Immature natural killer cell (primary cell): ENCODE measurements around the gene KIAA1217. TPM values are rescaled to one million over a fixed set of nuclear protein-coding genes. Genes with fewer than 3 reads are reported as not detected.
"Not testable (repeated sequence)": the region's sequence is repeated elsewhere in the genome, so short reads cannot be mapped to it uniquely, and the experiment has no call there.

Experiments
- DNase-seq, 3 donors: peaks; one replicate each; pipeline ENCODE4 v3.0.0; 2022; ENCODE audit warnings: mixed read lengths in 1 of 3
- H3K27ac Mint-ChIP-seq, 6 donors: one replicate each; pipeline ENCODE4 v1.8.0; 2020; ENCODE audit warnings: mixed read lengths in 6 of 6, mild to moderate bottlenecking in 5 of 6, inconsistent platforms in 4 of 6, moderate library complexity in 3 of 6
- H3K27me3 Mint-ChIP-seq, 3 donors: one replicate each; pipeline ENCODE4 v1.8.0; 2020 to 2021; ENCODE audit warnings: low read depth in 3 of 3, mild to moderate bottlenecking in 3 of 3, mixed read lengths in 3 of 3, moderate library complexity in 3 of 3, inconsistent platforms in 1 of 3
- H3K36me3 Mint-ChIP-seq, 3 donors: one replicate each; pipeline ENCODE4 v1.8.0; 2020; ENCODE audit warnings: mixed read lengths in 3 of 3, inconsistent platforms in 2 of 3, mild to moderate bottlenecking in 2 of 3
- H3K4me1 Mint-ChIP-seq, 2 donors: one replicate each; pipeline ENCODE4 v1.8.0; 2020; ENCODE audit warnings: inconsistent platforms in 2 of 2, mild to moderate bottlenecking in 2 of 2, mixed read lengths in 2 of 2, moderate library complexity in 1 of 2
- H3K4me3 Mint-ChIP-seq, 5 donors: one replicate each; pipeline ENCODE4 v1.8.0; 2020; ENCODE audit warnings: mild to moderate bottlenecking in 5 of 5, mixed read lengths in 5 of 5, inconsistent platforms in 3 of 5, moderate library complexity in 3 of 5
- H3K9me3 Mint-ChIP-seq, 6 donors: one replicate each; pipeline ENCODE4 v1.8.0; 2020; ENCODE audit warnings: mild to moderate bottlenecking in 6 of 6, mixed read lengths in 6 of 6, inconsistent platforms in 4 of 6, moderate library complexity in 3 of 6
- polyA plus RNA-seq, 3 donors: library from polyadenylated mRNA; unstranded; fragments of 300-500 nt; fragmentation: Illumina TruSeq; gene quantifications; one replicate each; pipeline ENCODE4 v1.2.3, GENCODE V29; 2021

Gene KIAA1217
- polyA plus RNA-seq, 3 donors from 2014 or later: not detected

- Mint-ChIP-seq H3K36me3 (no peaks in the 10 kb centered on the region), H3K9me3 (peaks cover 0 to 3% (median 0%) of the 10 kb centered on the region in 6 donors), H3K27me3 (peaks cover 0 to 2% (median 0%) of the 10 kb centered on the region in 3 donors), H3K4me1 (no peaks in the 10 kb centered on the region), H3K27ac (no peak overlapping the region), H3K4me3 (no peak overlapping the region)
- no peak for DNase-seq
These were observed 124.8 kb downstream of the KIAA1217 start for GRCh38 chr10:24333736-24334135.

- peaks cover 0 to 2% (median 0%) of the 10 kb centered on the region in 3 donors for H3K27me3 Mint-ChIP-seq
- H3K36me3 Mint-ChIP-seq: no peaks in the 10 kb centered on the region
- H3K9me3 Mint-ChIP-seq: peaks cover 0 to 5% (median 0%) of the 10 kb centered on the region in 6 donors
- H3K27ac Mint-ChIP-seq: no peak overlapping the region
- H3K4me3 Mint-ChIP-seq: no peak overlapping the region
- H3K4me1 Mint-ChIP-seq: no peaks in the 10 kb centered on the region
- no peak for DNase-seq
These were observed 125.5 kb downstream of the KIAA1217 start for GRCh38 chr10:24334279-24334939.

- not testable (repeated sequence) for H3K4me3 Mint-ChIP-seq, H3K9me3 Mint-ChIP-seq, H3K4me1 Mint-ChIP-seq, H3K27me3 Mint-ChIP-seq, DNase-seq, H3K27ac Mint-ChIP-seq, H3K36me3 Mint-ChIP-seq
These were observed 128.8 kb downstream of the KIAA1217 start for GRCh38 chr10:24337723-24338122.

GRCh38 chr10:24339387-24339786 lies 130.4 kb downstream of the KIAA1217 start:
- Mint-ChIP-seq H3K9me3 (peaks cover 0 to 4% (median 0%) of the 10 kb centered on the region in 6 donors), H3K36me3 (no peaks in the 10 kb centered on the region), H3K27ac (no peak overlapping the region), H3K4me3 (no peak overlapping the region), H3K27me3 (no peaks in the 10 kb centered on the region), H3K4me1 (no peaks in the 10 kb centered on the region)
- DNase-seq: no peak

- H3K4me3 Mint-ChIP-seq: no peak overlapping the region
These were observed 131.5 kb downstream of the KIAA1217 start for GRCh38 chr10:24340446-24340845.

GRCh38 chr10:24340883-24341282 lies 131.9 kb downstream of the KIAA1217 start:
- Mint-ChIP-seq H3K27me3 (no peaks in the 10 kb centered on the region), H3K36me3 (no peaks in the 10 kb centered on the region), H3K9me3 (peaks cover 0 to 4% (median 0%) of the 10 kb centered on the region in 6 donors), H3K4me3 (no peak overlapping the region), H3K27ac (no peak overlapping the region), H3K4me1 (no peaks in the 10 kb centered on the region)
- no peak for DNase-seq

More at GRCh38 chr10:24340446-24340845, 131.5 kb downstream of the KIAA1217 start:
- H3K36me3 Mint-ChIP-seq: no peaks in the 10 kb centered on the region
- DNase-seq: no peak
- H3K27ac Mint-ChIP-seq: no peak overlapping the region
- H3K4me1 Mint-ChIP-seq: no peaks in the 10 kb centered on the region
- no peaks in the 10 kb centered on the region for H3K27me3 Mint-ChIP-seq
- H3K9me3 Mint-ChIP-seq: peaks cover 0 to 4% (median 0%) of the 10 kb centered on the region in 6 donors

- Mint-ChIP-seq H3K36me3 (no peaks in the 10 kb centered on the region), H3K4me1 (no peaks in the 10 kb centered on the region), H3K27ac (no peak overlapping the region), H3K4me3 (no peak overlapping the region), H3K9me3 (peaks cover 0 to 4% (median 0%) of the 10 kb centered on the region in 6 donors), H3K27me3 (no peaks in the 10 kb centered on the region)
- no peak for DNase-seq
These were observed 132.4 kb downstream of the KIAA1217 start for GRCh38 chr10:24341371-24341770.

- no peaks in the 10 kb centered on the region for H3K4me1 Mint-ChIP-seq
- no peaks in the 10 kb centered on the region for H3K36me3 Mint-ChIP-seq
- H3K4me3 Mint-ChIP-seq: no peak overlapping the region
- no peaks in the 10 kb centered on the region for H3K27me3 Mint-ChIP-seq
- H3K9me3 Mint-ChIP-seq: peaks cover 0 to 4% (median under 1%) of the 10 kb centered on the region in 6 donors
- H3K27ac Mint-ChIP-seq: no peak overlapping the region
- no peak for DNase-seq
These were observed 133.0 kb downstream of the KIAA1217 start for GRCh38 chr10:24341897-24342296.

- Mint-ChIP-seq H3K36me3 (no peaks in the 10 kb centered on the region), H3K27ac (no peak overlapping the region), H3K4me3 (no peak overlapping the region), H3K4me1 (no peaks in the 10 kb centered on the region), H3K9me3 (peaks cover 0 to 4% (median under 1%) of the 10 kb centered on the region in 6 donors), H3K27me3 (no peaks in the 10 kb centered on the region)
- DNase-seq: no peak
These were observed 134.7 kb downstream of the KIAA1217 start for GRCh38 chr10:24343686-24344085.

GRCh38 chr10:24344279-24344678 lies 135.3 kb downstream of the KIAA1217 start:
- no peaks in the 10 kb centered on the region for H3K36me3 Mint-ChIP-seq
- H3K27me3 Mint-ChIP-seq: no peaks in the 10 kb centered on the region
- H3K4me3 Mint-ChIP-seq: no peak overlapping the region
- no peak for DNase-seq
- H3K9me3 Mint-ChIP-seq: peaks cover 0 to 4% (median under 1%) of the 10 kb centered on the region in 6 donors
- H3K27ac Mint-ChIP-seq: no peak overlapping the region
- no peaks in the 10 kb centered on the region for H3K4me1 Mint-ChIP-seq

- Mint-ChIP-seq H3K36me3 (no peaks in the 10 kb centered on the region), H3K27me3 (no peaks in the 10 kb centered on the region), H3K4me3 (no peak overlapping the region), H3K27ac (no peak overlapping the region), H3K4me1 (no peaks in the 10 kb centered on the region), H3K9me3 (peaks cover 0 to 4% (median under 1%) of the 10 kb centered on the region in 6 donors)
- no peak for DNase-seq
These were observed 135.9 kb downstream of the KIAA1217 start for GRCh38 chr10:24344695-24345463.

- Mint-ChIP-seq H3K36me3 (no peaks in the 10 kb centered on the region), H3K27me3 (no peaks in the 10 kb centered on the region), H3K27ac (no peak overlapping the region), H3K4me3 (no peak overlapping the region), H3K4me1 (no peaks in the 10 kb centered on the region), H3K9me3 (peaks cover 0 to 4% (median 0%) of the 10 kb centered on the region in 6 donors)
- DNase-seq: no peak
These were observed 138.1 kb downstream of the KIAA1217 start for GRCh38 chr10:24346877-24347519.

GRCh38 chr10:24349379-24350001 lies 140.6 kb downstream of the KIAA1217 start:
- peaks cover 0 to 1% (median 0%) of the 10 kb centered on the region in 3 donors for H3K27me3 Mint-ChIP-seq
- H3K36me3 Mint-ChIP-seq: no peaks in the 10 kb centered on the region
- no peak overlapping the region for H3K27ac Mint-ChIP-seq
- H3K4me1 Mint-ChIP-seq: no peaks in the 10 kb centered on the region
- no peak for DNase-seq
- no peak overlapping the region for H3K4me3 Mint-ChIP-seq
- H3K9me3 Mint-ChIP-seq: peaks cover 0 to 4% (median 0%) of the 10 kb centered on the region in 6 donors
